HG02678 (cell line): Measurements from ENCODE around the gene COL11A2.
"Not testable (repeated sequence)": the region's sequence is repeated elsewhere in the genome, so short reads cannot be mapped to it uniquely, and the experiment has no call there.

ENCODE experiments used
- ATAC-seq: cut with Tn5 transposase; IDR thresholded peaks from one replicate; pipeline ENCODE4 v1.9.1; 2021; ENCODE audit warnings: mild to moderate bottlenecking, moderate library complexity; ENCODE audit not compliant: unreplicated experiment

The COL11A2 gene

GRCh38 chr6:33192105-33192646, at the start of gene COL11A2:
Gene COL11A2 (minus strand): TSS chr6:33192467. CDS start chr6:33192240, 227 bp downstream.
- ATAC-seq: no peak

- ATAC-seq: no peak
Observed at GRCh38 chr6:33241968-33242367, 49.7 kb upstream of the COL11A2 start.

DNA sequence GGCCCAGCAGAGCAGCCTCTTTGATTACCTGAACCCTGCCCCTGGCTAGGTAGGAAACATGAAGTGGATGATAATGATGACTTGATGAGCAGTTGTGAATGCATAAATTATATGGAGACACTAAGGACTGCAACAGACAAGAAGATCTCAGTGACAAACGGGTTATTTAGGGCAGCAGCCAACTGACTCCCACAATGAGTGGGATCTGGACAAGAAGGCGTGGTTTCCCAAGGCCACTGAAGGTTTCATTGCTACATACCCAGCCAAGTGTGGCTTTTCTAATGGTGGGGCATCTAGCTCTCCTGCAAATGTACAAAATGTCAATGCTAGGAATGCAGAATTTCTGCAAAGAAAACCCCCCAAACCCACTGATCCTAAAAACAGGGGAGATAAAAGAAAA, 45.5 kb upstream of the COL11A2 start:
- ATAC-seq: no peak

DNA sequence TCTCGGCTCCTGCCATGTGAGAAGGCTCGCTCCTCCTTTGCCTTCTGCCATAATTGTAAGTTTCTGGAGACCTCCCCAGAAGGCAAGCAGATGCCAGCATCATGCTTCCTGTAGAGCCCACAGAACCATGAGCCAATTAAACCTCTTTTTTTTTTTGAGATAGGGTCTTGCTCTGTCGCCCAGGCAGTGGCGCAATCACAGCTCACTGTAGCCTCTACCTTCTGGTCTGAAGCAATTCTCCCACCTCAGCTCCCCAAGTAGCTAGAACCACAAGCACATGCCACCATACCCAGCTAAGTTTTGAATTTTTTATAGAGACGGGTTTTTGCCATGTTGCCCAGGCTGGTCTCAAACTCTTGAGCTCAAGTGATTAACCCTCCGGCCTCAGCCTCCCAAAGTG, 44.6 kb upstream of the COL11A2 start:
- no peak for ATAC-seq

GRCh38 chr6:33236328-33236727, 44.1 kb upstream of the COL11A2 start:
- no peak for ATAC-seq

- no peak for ATAC-seq
Observed at GRCh38 chr6:33235221-33235634, 43.0 kb upstream of the COL11A2 start.

GRCh38 chr6:33226503-33227120, 34.3 kb upstream of the COL11A2 start:
- not testable (repeated sequence) for ATAC-seq

- no peak for ATAC-seq
Observed at GRCh38 chr6:33217681-33218080, 25.4 kb upstream of the COL11A2 start.

DNA sequence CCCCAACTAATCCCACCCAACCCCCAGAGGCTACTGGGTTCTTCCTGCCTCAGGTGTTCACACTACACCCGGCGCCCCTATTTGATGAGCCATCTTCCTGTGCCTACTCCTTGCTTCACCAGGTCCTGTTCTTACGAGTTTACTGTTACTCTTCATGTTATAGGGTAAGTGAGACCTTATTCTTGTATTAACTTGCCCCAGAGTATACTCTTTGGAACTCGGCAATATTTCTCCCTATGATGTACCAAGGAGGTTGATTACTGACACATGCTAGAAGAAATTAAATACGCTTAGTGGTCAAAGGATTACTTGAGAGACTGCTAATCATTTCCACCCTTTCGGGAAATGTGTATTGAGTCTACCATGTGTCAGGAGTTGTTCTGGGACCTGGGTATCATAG, 25.0 kb upstream of the COL11A2 start:
- no peak for ATAC-seq

GRCh38 chr6:33216117-33216649, 23.9 kb upstream of the COL11A2 start:
- ATAC-seq: no peak

DNA sequence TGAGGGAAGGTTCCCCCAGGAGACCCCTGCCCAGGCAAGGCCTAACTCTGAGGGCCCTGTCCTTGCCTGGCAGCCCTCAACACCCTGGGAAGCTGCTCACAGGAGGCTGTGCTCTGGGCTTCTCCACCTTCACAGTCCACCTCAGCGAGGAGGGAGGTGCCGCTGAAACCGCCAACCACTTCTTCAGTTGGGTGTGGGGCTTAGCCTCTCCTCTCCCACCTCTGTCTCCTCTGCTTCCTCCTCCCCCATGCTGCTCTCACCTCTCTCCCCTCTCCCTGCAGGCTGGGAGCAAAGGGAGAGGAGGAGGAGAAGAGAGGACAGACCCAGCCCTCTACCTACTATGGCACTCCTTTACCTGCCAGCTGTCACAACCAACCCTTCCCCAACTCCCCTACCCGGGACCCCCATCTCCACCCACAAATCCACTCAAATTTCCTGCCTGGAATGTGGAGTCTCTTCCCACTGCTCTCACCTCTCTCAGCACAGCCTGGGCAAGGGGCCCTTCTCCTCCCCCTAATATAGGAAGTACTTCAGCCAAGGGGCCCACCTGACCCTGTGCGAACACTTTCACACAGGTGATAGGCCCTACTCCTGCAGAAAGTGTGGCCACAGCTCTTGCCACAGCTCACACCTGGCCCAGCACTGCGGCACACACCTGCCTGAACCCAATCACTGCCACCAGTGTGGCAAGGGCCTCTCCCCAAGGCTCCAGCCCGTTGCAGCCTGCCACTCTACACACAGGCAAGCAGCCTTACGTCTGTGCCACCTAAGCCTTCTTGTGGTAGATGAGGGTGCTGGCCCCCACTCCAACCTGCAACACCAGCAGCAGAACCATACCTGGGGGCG, 23.2 kb upstream of the COL11A2 start:
- no peak for ATAC-seq

DNA sequence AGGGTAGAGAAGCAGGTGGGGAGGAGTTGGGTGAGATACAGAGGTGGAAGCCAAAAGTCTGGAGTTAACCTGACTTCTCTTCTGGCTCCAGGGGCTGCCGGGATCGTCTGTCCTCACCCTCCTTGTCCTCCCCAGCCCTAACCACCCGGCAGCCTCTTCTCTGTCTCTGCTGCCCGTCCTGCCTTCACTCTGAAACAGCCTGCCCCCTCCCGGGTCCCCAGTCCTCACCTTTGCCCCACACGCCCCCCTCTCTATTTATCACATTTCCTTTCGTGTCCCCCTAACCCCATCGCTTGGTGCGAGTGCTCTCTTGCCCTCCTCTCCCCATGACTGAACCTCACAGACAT, 21.7 kb upstream of the COL11A2 start:
- ATAC-seq: no peak

DNA sequence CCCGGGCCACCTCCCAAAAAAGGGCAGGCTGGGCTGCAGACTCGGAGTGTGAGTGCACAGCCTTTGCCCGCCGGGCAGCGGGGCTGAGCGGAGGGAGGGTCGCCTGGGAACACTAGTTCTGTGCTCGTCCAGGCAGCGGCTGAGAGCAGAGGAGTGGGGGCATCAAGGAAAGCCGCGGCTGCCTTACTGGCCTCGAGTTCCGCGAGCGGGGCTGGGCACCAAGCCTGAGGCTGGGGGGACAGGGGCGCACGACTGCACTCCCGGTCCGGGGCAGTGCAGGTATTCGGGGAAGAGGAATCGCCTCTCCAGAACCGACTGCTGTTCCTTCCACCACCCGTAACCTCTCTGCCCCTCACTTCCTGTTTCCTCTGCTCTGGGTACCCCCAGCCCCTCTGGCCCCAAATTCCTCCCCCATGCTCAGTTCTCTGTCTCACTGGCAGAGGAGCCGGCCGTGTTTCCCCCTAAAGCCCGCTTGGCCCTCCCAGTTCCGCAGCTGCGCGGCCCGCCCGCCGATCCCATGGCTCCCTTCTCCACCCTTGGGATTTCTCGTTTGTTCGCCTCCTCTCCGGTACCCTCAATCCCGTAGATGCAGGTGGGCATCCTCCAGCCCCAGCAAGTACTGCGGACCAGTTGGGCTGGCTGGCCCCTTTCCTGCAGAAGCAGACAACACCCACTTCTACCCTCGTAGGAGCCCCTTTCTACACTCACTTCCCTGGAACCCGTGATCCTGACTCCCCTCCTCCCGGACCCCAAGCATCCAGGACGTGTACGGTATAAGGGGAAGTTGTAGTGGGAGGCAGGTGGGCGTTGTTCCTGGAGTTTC, 21.1 kb upstream of the COL11A2 start:
- ATAC-seq: no peak

GRCh38 chr6:33212857-33213165, 20.5 kb upstream of the COL11A2 start:
- ATAC-seq: no peak

DNA sequence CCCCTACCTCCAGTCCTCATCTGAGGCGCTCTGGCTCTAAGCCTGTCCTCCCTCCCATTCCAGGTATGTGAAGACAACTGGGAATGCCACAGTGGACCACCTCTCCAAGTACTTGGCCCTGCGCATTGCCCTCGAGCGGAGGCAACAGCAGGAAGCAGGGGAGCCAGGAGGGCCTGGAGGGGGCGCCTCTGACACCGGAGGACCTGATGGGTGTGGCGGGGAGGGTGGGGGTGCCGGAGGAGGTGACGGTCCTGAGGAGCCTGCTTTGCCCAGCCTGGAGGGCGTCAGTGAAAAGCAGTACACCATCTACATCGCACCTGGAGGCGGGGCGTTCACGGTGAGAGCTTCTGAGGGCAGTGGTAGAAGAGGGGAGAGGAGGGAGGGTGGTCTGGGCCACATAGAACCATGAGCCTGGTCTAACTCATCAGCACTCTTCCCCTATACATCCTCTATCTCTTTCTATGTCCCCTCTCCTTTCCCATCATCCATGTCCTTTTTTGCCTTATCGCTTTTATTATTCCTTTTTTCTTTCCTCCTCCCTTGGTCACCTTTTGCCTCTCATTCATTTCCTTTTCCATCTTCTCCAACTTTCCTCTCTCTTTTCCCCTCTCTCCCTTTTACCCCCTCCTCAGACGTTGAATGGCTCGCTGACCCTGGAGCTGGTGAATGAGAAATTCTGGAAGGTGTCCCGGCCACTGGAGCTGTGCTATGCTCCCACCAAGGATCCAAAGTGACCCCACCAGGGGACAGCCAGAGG, 19.6 kb upstream of the COL11A2 start:
- no peak for ATAC-seq

- no peak for ATAC-seq
Observed at GRCh38 chr6:33211136-33211535, 18.9 kb upstream of the COL11A2 start.

GRCh38 chr6:33209856-33210255, 17.6 kb upstream of the COL11A2 start:
- no peak for ATAC-seq

- ATAC-seq: peak; percentile 56
Observed at GRCh38 chr6:33208091-33208967, 16.1 kb upstream of the COL11A2 start, which contains the start of gene RING1. Gene RING1 (plus strand): TSS chr6:33208500. CDS start chr6:33208823, 323 bp downstream.

DNA sequence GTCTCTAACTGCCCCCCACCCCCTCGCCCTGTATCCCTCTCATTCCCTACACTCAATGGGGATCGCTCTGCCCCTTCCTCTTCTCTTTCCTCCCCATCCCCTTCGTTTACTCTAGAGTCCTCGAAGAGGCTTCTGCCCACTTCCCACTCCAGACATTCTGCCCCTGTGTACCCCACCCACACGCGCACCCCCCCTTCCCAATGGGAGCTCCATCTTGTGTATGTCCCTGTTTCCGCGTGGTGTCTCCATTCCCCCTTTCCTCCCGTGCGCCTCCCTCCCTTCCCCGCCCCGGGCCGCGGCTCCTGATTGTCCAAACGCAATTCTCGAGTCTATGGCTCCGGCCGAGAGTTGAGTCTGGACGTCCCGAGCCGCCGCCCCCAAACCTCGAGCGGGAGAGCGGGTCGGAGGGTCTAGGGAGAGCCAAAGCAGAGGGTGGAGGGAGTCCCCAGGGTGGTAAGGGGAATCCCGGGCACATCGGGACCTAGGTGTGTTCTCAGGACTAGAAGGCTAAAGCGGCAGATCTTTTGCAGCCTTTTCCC, 15.4 kb upstream of the COL11A2 start:
- no peak for ATAC-seq
